Activated CD4-positive, alpha-beta T cell treated with anti-CD3 and anti-CD28 coated beads for 4 hours (primary cell): ENCODE data around the gene TRIM6.
A peak's percentile ranks its signal among the peaks of the same experiment; 100 is the strongest.
"Not testable (repeated sequence)": the region's sequence is repeated elsewhere in the genome, so short reads cannot be mapped to it uniquely, and the experiment has no call there.

ENCODE experiments used
- DNase-seq, 2 donors: peaks; one replicate each; pipeline ENCODE4 v3.0.0-alpha.2; 2020

TRIM6 gene

GRCh38 chr11:5604896-5605295 is 8.5 kb downstream of the TRIM6 start:
- no peak for DNase-seq

GRCh38 chr11:5605849-5606248 is 9.4 kb downstream of the TRIM6 start:
- DNase-seq, result no peak

GRCh38 chr11:5608808-5609207 is 12.4 kb downstream of the TRIM6 start:
- DNase-seq, result no peak

GRCh38 chr11:5610446-5610845 is 14.0 kb downstream of the TRIM6 start:
- DNase-seq, result no peak

GRCh38 chr11:5611627-5612026 is 15.2 kb downstream of the TRIM6 start:
- DNase-seq, result no peak

- DNase-seq, result no peak
These were observed 22.4 kb downstream of the TRIM6 start for GRCh38 chr11:5618807-5619206.

- no peak for DNase-seq
These were observed 24.4 kb downstream of the TRIM6 start for GRCh38 chr11:5620651-5621521.

- no peak for DNase-seq
These were observed 25.1 kb downstream of the TRIM6 start for GRCh38 chr11:5621580-5621979.

- DNase-seq, result no peak
These were observed 26.4 kb downstream of the TRIM6 start for GRCh38 chr11:5622802-5623201.

GRCh38 chr11:5624489-5625279 is 28.2 kb downstream of the TRIM6 start, which contains the start of gene TRIM34:
TRIM34 (plus strand) TSS chr11:5625001; CDS start chr11:5632332, 7,331 bp downstream.
- DNase-seq, result peak; percentile 61 to 63

- DNase-seq, result no peak
These were observed 28.8 kb downstream of the TRIM6 start for GRCh38 chr11:5625281-5625680.

- no peak for DNase-seq
These were observed 29.8 kb downstream of the TRIM6 start for GRCh38 chr11:5626196-5626595.

GRCh38 chr11:5631417-5631816 is 35.0 kb downstream of the TRIM6 start:
- DNase-seq, result no peak

- DNase-seq, result no peak
These were observed 35.7 kb downstream of the TRIM6 start for GRCh38 chr11:5631969-5632635.

GRCh38 chr11:5639953-5640352 is 43.5 kb downstream of the TRIM6 start:
- no peak for DNase-seq

GRCh38 chr11:5643585-5643984 is 47.1 kb downstream of the TRIM6 start:
- no peak for DNase-seq

- DNase-seq, result no peak
These were observed 49.7 kb downstream of the TRIM6 start for GRCh38 chr11:5646139-5646538.

GRCh38 chr11:5655474-5655873 is 59.0 kb downstream of the TRIM6 start:
- no peak for DNase-seq

- DNase-seq, result not testable (repeated sequence)
These were observed 60.5 kb downstream of the TRIM6 start for GRCh38 chr11:5656956-5657355.

- DNase-seq, result no peak
These were observed 61.9 kb downstream of the TRIM6 start for GRCh38 chr11:5658318-5658717.
